Stimulated activated naive CD8-positive, alpha-beta T cell treated with anti-CD3 and anti-CD28 coated beads, Interleukin-15, Interleukin-2, amounts not matched to agents 100 ng/mL and 50 ng/mL, for 24 hours (primary cell): ENCODE measurements around the gene HBEGF.

Experiments used
- H3K27ac Mint-ChIP-seq: one replicate; pipeline ENCODE4 v1.8.0; 2021; ENCODE audit warnings: mild to moderate bottlenecking, mixed read lengths
- H3K27me3 Mint-ChIP-seq: one replicate; pipeline ENCODE4 v1.8.0; 2021; ENCODE audit warnings: mixed read lengths
- H3K36me3 Mint-ChIP-seq: one replicate; pipeline ENCODE4 v1.8.0; 2021; ENCODE audit warnings: low read depth, mixed read lengths
- H3K4me1 Mint-ChIP-seq: one replicate; pipeline ENCODE4 v1.8.0; 2021; ENCODE audit warnings: low read depth, mixed read lengths
- H3K4me3 Mint-ChIP-seq: one replicate; pipeline ENCODE4 v1.8.0; 2021; ENCODE audit warnings: mild to moderate bottlenecking, mixed read lengths
- H3K9me3 Mint-ChIP-seq: one replicate; pipeline ENCODE4 v1.8.0; 2021; ENCODE audit warnings: mixed read lengths

Gene HBEGF

GRCh38 chr5:140329739-140330481, 16.5 kb downstream of the HBEGF start:
- Mint-ChIP-seq H3K4me3 (no peak overlapping the region), H3K36me3 (peaks cover 14% of the 10 kb centered on the region), H3K4me1 (peaks cover 4% of the 10 kb centered on the region), H3K9me3 (no peaks in the 10 kb centered on the region), H3K27ac (no peak overlapping the region), H3K27me3 (peaks cover 3% of the 10 kb centered on the region)

DNA sequence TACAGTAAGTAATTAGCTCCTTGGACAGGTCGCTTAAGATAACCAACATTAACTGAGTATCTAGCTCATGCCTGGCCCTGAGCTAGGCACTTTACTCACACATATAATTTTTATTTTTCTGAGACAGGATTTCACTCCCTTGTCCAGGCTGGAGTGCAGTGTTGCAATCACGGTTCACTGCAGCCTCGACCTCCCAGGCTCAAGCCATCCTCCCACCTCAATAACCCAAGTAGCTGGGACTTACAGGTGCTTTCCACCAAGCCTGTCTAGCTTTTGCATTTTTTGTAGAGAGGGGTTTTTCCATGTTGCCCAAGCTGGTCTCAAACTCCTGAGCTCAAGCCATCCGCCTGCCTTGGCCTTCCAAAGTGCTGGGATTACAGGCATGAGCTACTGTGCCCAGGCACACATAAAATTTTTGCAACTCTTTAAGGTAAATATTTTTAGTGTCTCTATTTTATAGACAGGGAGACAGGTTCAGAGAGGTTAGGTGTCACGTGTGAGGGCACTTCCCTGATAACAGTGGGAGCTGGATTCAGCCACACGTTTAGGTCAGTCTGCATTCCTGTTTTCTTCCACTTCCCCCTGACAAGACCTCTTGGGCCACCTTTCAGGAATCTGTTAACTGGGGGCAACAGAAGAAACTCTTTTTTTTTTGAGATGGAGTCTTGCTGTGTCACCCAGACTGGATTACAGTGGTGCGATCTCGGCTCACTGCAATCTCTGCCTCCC, 18.2 kb downstream of the HBEGF start:
- Mint-ChIP-seq H3K27ac (no peak overlapping the region), H3K27me3 (peaks cover 3% of the 10 kb centered on the region)

DNA sequence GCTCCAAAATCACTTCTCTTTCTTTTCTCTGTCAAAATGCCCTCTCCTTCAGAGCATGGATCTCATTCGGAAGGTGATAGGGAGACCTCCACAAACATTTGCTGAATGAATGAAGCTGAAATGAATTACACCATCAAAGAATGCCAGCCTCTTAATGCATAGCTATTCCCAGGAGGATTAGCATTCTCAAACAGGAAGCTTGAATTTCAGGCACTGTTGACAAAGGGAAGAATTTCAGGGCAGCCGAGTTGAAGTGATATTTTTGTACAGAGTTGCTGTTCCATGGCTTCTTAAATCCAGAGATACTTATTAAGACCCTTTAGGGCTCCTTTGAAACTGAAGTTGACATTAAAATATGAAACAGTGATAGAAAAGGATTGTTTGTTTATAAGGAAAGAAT, 18.8 kb downstream of the HBEGF start:
- no peak overlapping the region for H3K4me3 Mint-ChIP-seq
- no peak overlapping the region for H3K27ac Mint-ChIP-seq
- H3K36me3 Mint-ChIP-seq = no peaks in the 10 kb centered on the region
- H3K4me1 Mint-ChIP-seq = peaks cover 16% of the 10 kb centered on the region
- H3K27me3 Mint-ChIP-seq = peaks cover 3% of the 10 kb centered on the region
- no peaks in the 10 kb centered on the region for H3K9me3 Mint-ChIP-seq

More for the DNA sequence above, 18.2 kb downstream of the HBEGF start:
- Mint-ChIP-seq H3K4me1 (peaks cover 13% of the 10 kb centered on the region), H3K36me3 (peaks cover 3% of the 10 kb centered on the region), H3K9me3 (no peaks in the 10 kb centered on the region), H3K4me3 (no peak overlapping the region)

DNA sequence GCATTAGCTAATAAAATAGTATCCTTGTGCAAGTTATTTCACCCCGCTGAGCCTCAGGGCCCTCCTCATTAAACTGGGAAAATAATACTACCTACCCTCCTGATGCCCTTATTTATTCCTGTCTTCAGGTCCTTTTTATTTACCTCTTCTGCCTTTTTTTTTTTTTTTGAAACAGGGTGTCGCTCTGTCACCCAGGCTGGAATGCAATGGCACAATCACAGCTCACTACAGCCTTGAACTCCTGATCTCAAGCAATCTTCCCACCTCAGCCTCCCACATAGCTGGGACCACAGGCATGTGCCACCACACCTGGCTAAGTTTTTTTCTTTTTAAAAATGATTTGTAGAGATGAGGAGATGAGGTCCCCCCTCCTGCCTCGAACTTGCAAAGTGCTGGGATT, 20.9 kb downstream of the HBEGF start:
- Mint-ChIP-seq H3K36me3 (no peaks in the 10 kb centered on the region), H3K27ac (no peak overlapping the region), H3K9me3 (no peaks in the 10 kb centered on the region), H3K4me1 (peaks cover 16% of the 10 kb centered on the region), H3K27me3 (peaks cover 3% of the 10 kb centered on the region), H3K4me3 (no peak overlapping the region)

- Mint-ChIP-seq H3K4me3 (no peak overlapping the region), H3K4me1 (peaks cover 16% of the 10 kb centered on the region), H3K9me3 (no peaks in the 10 kb centered on the region), H3K27ac (no peak overlapping the region), H3K27me3 (peaks cover 3% of the 10 kb centered on the region), H3K36me3 (no peaks in the 10 kb centered on the region)
These were observed 21.7 kb downstream of the HBEGF start for GRCh38 chr5:140324617-140325241.

GRCh38 chr5:140324041-140324600, 22.3 kb downstream of the HBEGF start:
- Mint-ChIP-seq H3K9me3 (no peaks in the 10 kb centered on the region), H3K27me3 (peaks cover 3% of the 10 kb centered on the region), H3K36me3 (no peaks in the 10 kb centered on the region), H3K27ac (no peak overlapping the region), H3K4me3 (no peak overlapping the region), H3K4me1 (peaks cover 16% of the 10 kb centered on the region)

- Mint-ChIP-seq H3K27ac (no peak overlapping the region), H3K4me3 (no peak overlapping the region), H3K9me3 (no peaks in the 10 kb centered on the region), H3K4me1 (peaks cover 16% of the 10 kb centered on the region), H3K36me3 (no peaks in the 10 kb centered on the region), H3K27me3 (peaks cover 3% of the 10 kb centered on the region)
These were observed 23.4 kb downstream of the HBEGF start for GRCh38 chr5:140322751-140323731.

DNA sequence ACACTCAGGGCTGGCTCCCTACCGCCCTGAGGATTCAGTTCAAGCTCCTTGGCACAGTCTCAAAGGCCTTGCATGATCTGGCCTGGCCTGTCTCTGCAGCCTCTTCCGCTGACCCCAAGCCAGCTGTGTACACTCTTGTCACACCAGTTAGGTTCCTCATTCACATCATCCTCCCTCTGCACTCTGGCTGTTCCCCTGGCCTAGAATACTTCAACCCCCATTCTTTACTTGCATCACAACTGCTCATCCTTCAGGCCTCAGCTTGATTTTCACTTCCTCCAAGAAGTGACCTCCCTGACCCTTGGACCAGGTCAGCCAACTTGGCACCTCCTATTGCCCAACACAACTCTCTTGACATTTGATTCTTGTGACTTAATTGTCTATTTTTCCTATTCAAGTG, 24.6 kb downstream of the HBEGF start:
- Mint-ChIP-seq H3K4me3 (no peak overlapping the region), H3K4me1 (peaks cover 16% of the 10 kb centered on the region), H3K27ac (no peak overlapping the region), H3K27me3 (no peaks in the 10 kb centered on the region), H3K9me3 (no peaks in the 10 kb centered on the region), H3K36me3 (no peaks in the 10 kb centered on the region)

- H3K36me3 Mint-ChIP-seq = no peaks in the 10 kb centered on the region
- H3K27ac Mint-ChIP-seq = no peak overlapping the region
- no peak overlapping the region for H3K4me3 Mint-ChIP-seq
These were observed 26.6 kb downstream of the HBEGF start for GRCh38 chr5:140319833-140320232.

GRCh38 chr5:140318792-140319191, 27.6 kb downstream of the HBEGF start:
- Mint-ChIP-seq H3K9me3 (no peaks in the 10 kb centered on the region), H3K4me1 (peaks cover 3% of the 10 kb centered on the region), H3K27ac (no peak overlapping the region), H3K27me3 (no peaks in the 10 kb centered on the region), H3K4me3 (no peak overlapping the region), H3K36me3 (no peaks in the 10 kb centered on the region)

More at GRCh38 chr5:140319833-140320232, 26.6 kb downstream of the HBEGF start:
- H3K27me3 Mint-ChIP-seq = no peaks in the 10 kb centered on the region
- no peaks in the 10 kb centered on the region for H3K9me3 Mint-ChIP-seq
- H3K4me1 Mint-ChIP-seq = peaks cover 11% of the 10 kb centered on the region

DNA sequence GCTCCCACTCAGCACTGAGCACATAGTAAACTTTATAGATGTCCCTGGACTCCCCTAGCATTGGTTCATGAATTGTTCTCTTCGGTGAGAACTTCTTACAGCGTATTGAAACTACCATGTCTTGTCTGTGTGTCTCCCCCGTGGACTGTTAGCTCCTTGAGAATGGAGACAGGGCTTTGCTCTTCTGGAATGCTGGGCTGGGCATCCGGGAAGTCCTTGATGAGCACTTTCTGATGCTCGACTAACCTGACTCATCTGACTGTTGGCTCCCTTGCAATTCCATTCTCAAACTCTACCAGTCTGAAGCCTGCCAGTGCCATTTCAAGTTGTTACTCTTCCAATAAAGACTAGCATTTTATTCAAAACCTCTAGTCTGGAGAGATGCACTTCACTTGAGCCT, 28.5 kb downstream of the HBEGF start:
- no peaks in the 10 kb centered on the region for H3K36me3 Mint-ChIP-seq
- H3K27me3 Mint-ChIP-seq = no peaks in the 10 kb centered on the region
- H3K4me3 Mint-ChIP-seq = no peak overlapping the region
- H3K27ac Mint-ChIP-seq = no peak overlapping the region
- H3K4me1 Mint-ChIP-seq = peaks cover 3% of the 10 kb centered on the region
- no peaks in the 10 kb centered on the region for H3K9me3 Mint-ChIP-seq

DNA sequence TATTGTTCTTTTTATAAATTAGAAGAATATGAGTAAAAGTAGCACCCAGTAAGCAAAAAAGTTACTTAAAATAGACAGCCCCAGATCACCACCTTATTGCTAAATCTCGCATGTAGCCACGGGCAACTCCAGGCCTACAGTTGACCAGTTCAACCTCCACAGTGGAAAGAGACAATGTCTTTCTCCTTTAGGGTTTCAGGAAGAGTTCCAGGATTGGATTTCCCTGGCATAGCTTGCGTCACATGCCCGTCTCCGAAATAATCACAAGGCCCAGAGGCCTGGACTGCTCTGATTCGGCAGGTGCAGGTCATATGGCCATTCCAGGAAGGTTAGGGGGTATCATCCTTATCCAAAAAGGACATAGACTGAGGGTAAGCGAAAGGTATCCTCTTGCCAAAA, 33.6 kb downstream of the HBEGF start:
- Mint-ChIP-seq H3K27ac (no peak overlapping the region), H3K9me3 (no peaks in the 10 kb centered on the region), H3K27me3 (no peaks in the 10 kb centered on the region), H3K36me3 (no peaks in the 10 kb centered on the region), H3K4me1 (peaks cover 7% of the 10 kb centered on the region), H3K4me3 (no peak overlapping the region)

DNA sequence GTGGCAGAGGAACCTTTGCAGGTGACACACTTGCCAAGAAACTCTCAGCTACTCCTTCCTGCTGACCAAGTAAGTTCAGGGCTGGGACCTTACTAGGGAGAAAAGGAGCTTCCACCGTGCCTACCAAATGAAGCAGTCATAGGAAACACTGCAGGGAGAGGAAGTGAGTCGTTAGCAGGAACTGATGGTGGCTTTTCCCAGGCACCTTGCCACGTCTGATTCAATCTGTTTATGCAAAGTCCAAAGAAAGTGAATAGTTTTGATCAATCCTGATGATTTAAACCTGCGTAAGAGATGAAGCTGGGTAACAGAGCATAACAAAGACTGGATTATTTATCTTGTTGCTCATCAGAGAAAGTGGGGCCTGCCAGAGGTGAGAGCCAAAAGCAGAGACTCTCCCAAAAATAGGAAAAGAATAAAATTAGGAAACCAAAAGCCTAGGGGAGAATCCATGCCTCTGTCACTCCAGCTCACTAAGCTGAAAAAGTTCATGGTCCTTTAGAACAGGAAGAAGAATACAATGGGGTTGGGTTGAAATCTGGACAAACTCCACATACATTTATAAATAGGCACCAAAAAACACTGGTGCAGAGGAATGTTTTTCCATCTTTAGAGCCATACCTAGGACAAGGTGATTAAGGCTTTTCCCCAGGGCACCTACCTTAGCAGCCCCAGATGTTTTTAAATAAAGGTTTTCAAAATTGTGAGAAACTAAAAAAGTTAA, 34.2 kb downstream of the HBEGF start:
- H3K27ac Mint-ChIP-seq = peak overlapping the region; percentile 2
- H3K4me3 Mint-ChIP-seq = no peak overlapping the region
- H3K36me3 Mint-ChIP-seq = no peaks in the 10 kb centered on the region
- no peaks in the 10 kb centered on the region for H3K27me3 Mint-ChIP-seq
- H3K4me1 Mint-ChIP-seq = peaks cover 7% of the 10 kb centered on the region
- no peaks in the 10 kb centered on the region for H3K9me3 Mint-ChIP-seq
